K562 (cell line): ENCODE results near the gene PDE4D. TPM values are rescaled to one million over a fixed set of nuclear protein-coding genes. Genes with fewer than 3 reads are reported as not detected.

Source experiments
- CEBPG ChIP-seq, 3 experiments: fragments of 200-800 bp in 1 of 3; sonication (Bioruptor generic) in 1 of 3; sonication (generic) in 1 of 3; formaldehyde crosslinking in 1 of 3; IDR thresholded peaks in 2 of 3; conservative IDR thresholded peaks in 1 of 3; 2 replicates each; pipeline versions ENCODE4 v1.6.1 to v1.8.0; 2016 to 2022; ENCODE audit warnings: missing compliant biosample characterization in 2 of 3, missing genetic modification characterization in 2 of 3, mild to moderate bottlenecking in 1 of 3, missing genetic modification reagents in 1 of 3
- CXXC5 ChIP-seq: fragments of 250-450 bp; sonication (Bioruptor Pico); IDR thresholded peaks from 2 replicates; pipeline ENCODE4 v1.8.0; 2022; ENCODE audit warnings: inconsistent platforms, mild to moderate bottlenecking, moderate library complexity
- HNRNPLL ChIP-seq: fragments of 200-400 bp; formaldehyde crosslinking; IDR thresholded peaks from 2 replicates; pipeline ENCODE4 v1.6.1; 2017; ENCODE audit warnings: low read length, low read depth, mild to moderate bottlenecking; ENCODE audit not compliant: poor library complexity, severe bottlenecking
- KDM5B ChIP-seq: fragments of 200-600 bp; sonication (generic); IDR thresholded peaks from 2 replicates; pipeline ENCODE4 v1.6.1; 2012; ENCODE audit warnings: low read depth, mild to moderate bottlenecking, moderate library complexity, low read length, control low read depth, inconsistent platforms; ENCODE audit not compliant: insufficient replicate concordance
- MLX ChIP-seq, 2 experiments: fragments of 450-650 bp in 1 of 2; sonication (generic) in 1 of 2; formaldehyde crosslinking; conservative IDR thresholded peaks; 2 replicates each; pipeline versions ENCODE4 v1.4.0 to v1.8.1; 2020 to 2022; ENCODE audit warnings: mild to moderate bottlenecking in 1 of 2, missing genetic modification reagents in 1 of 2
- MNT ChIP-seq, 2 experiments: fragments of 450-650 bp; conservative IDR thresholded peaks; 2 replicates each; pipeline ENCODE4 v1.6.1; 2017; ENCODE audit warnings: mild to moderate bottlenecking in 2 of 2, moderate library complexity in 2 of 2
- MYC ChIP-seq, 2 experiments: fragments of 250-450 bp in 1 of 2; sonication (Bioruptor Pico) in 1 of 2; IDR thresholded peaks; 2 replicates each; pipeline versions ENCODE4 v1.5.1 to v1.6.1; 2012 to 2021; ENCODE audit warnings: low read depth in 2 of 2, borderline replicate concordance in 1 of 2, improper control_type of control experiment in 1 of 2, low read length in 1 of 2, mild to moderate bottlenecking in 1 of 2, moderate library complexity in 1 of 2
- NFRKB ChIP-seq: fragments of 450-650 bp; IDR thresholded peaks from 2 replicates; pipeline ENCODE4 v1.6.1; 2016; ENCODE audit warnings: low read depth
- RBM15 ChIP-seq: fragments of 200-400 bp; formaldehyde crosslinking; IDR thresholded peaks from 2 replicates; pipeline ENCODE4 v1.6.1; 2018; ENCODE audit warnings: mild to moderate bottlenecking, low read length, moderate library complexity; ENCODE audit not compliant: insufficient read depth
- RBM22 ChIP-seq: fragments of 200-400 bp; formaldehyde crosslinking; IDR thresholded peaks from 2 replicates; pipeline ENCODE4 v1.6.1; 2018; ENCODE audit warnings: low read length, low read depth; ENCODE audit not compliant: poor library complexity, severe bottlenecking
- RBM25 ChIP-seq: fragments of 200-400 bp; formaldehyde crosslinking; IDR thresholded peaks from 2 replicates; pipeline ENCODE4 v1.6.1; 2018; ENCODE audit warnings: low read length, low read depth, moderate library complexity; ENCODE audit not compliant: severe bottlenecking
- REST ChIP-seq, 2 experiments: fragments of 450-650 bp; formaldehyde crosslinking in 1 of 2; IDR thresholded peaks; 2 replicates each; pipeline versions ENCODE4 v1.4.0 to v1.6.1; 2014 to 2020; ENCODE audit warnings: mild to moderate bottlenecking in 2 of 2, borderline replicate concordance in 1 of 2, low read depth in 1 of 2
- SOX6 ChIP-seq: fragments of 450-650 bp; IDR thresholded peaks from 2 replicates; pipeline ENCODE4 v1.6.1; 2014; ENCODE audit warnings: mild to moderate bottlenecking
- SRSF7 ChIP-seq: fragments of 200-400 bp; formaldehyde crosslinking; optimal IDR thresholded peaks from 2 replicates; pipeline ENCODE3; 2017; ENCODE audit warnings: mild to moderate bottlenecking, low read depth, low read length
- TCF15 ChIP-seq: fragments of 250-450 bp; sonication (Bioruptor Pico); IDR thresholded peaks from 2 replicates; pipeline ENCODE4 v1.8.0; 2022; ENCODE audit warnings: moderate library complexity, mild to moderate bottlenecking, inconsistent platforms
- ZNF778 ChIP-seq: fragments of 450-650 bp; formaldehyde crosslinking; IDR thresholded peaks from 2 replicates; pipeline ENCODE4 v1.4.0; 2020; ENCODE audit warnings: mild to moderate bottlenecking, moderate library complexity
- polyA plus RNA-seq, 8 experiments: library from polyadenylated mRNA; depleted of rRNA in 4 of 8; stranded (reverse) in 5 of 8; unstranded in 3 of 8; fragments of >200 nt; fragmentation: Nextera tagmentation in 2 of 8; fragmentation: Illumina TruSeq in 1 of 8; extraction: Ambion mirVana in 2 of 8; extraction: Trizol in 1 of 8; gene quantifications; 2 replicates each; pipeline versions ENCODE4 v1.2.1 to v1.2.3, GENCODE V29; 2011 to 2014; ENCODE audit warnings: inconsistent platforms in 1 of 8, missing spikeins in 1 of 8
- total RNA-seq, 7 experiments: library from RNA; depleted of rRNA in 6 of 7; stranded (reverse); fragments of >200 nt in 6 of 7; fragmentation: Illumina TruSeq in 2 of 7; extraction: Trizol in 2 of 7; gene quantifications; 2 replicates each; pipeline versions ENCODE4 v1.2.1 to v1.2.3, GENCODE V29; 2011 to 2021; ENCODE audit warnings: low replicate concordance in 1 of 7

The PDE4D gene
- total and polyA plus RNA-seq, 9 of the 15 experiments (the other 6 are each of a cell fraction or from before 2014, with no cell fraction given), result 0.04 to 0.46 (median 0.13) TPM

- TF ChIP-seq REST (IDR thresholded peaks at IDR 0.05; ENCODE audit: borderline replicate concordance) (no peak), REST (CRISPR knock-in tag; IDR thresholded peaks at IDR 0.05; ENCODE audit: low read depth) (no peak), ZNF778 (CRISPR knock-in tag) (no peak), RBM25 (no peak), KDM5B (no peak), HNRNPLL (no peak), MNT (conservative IDR thresholded peaks at IDR 0.05) (no peak), SRSF7 (no peak), TCF15 (CRISPR knock-in tag) (no peak), CXXC5 (no peak), CEBPG (CRISPR knock-in tag; IDR thresholded peaks at IDR 0.05) (no peak), CEBPG (tag; conservative IDR thresholded peaks at IDR 0.05 in 1 of 2, IDR thresholded peaks at IDR 0.05 in 1 of 2) (no peak), MLX (CRISPR knock-in tag; conservative IDR thresholded peaks at IDR 0.05) (no peak), RBM22 (no peak), MYC (IDR thresholded peaks at IDR 0.05; ENCODE audit: low read depth, low read length) (no peak), MYC (CRISPR knock-in tag; IDR thresholded peaks at IDR 0.05; ENCODE audit: borderline replicate concordance, low read depth) (no peak), RBM15 (no peak), NFRKB (no peak), SOX6 (no peak)
These were observed 571.9 kb downstream of the PDE4D start (continued) for GRCh38 chr5:59321642-59322041.
